Measurements from ENCODE around the gene STK10.
A peak's percentile ranks its signal among the peaks of the same experiment; 100 is the strongest.
"Not testable (repeated sequence)": the region's sequence is repeated elsewhere in the genome, so short reads cannot be mapped to it uniquely, and the experiment has no call there.

STK10 gene

GRCh38 chr5:172048539-172049101 lies 139.4 kb downstream of the STK10 start:
- DNase-seq: no peak

- DNase-seq: no peak
Observed at GRCh38 chr5:172048170-172048422, 139.9 kb downstream of the STK10 start.

GRCh38 chr5:172046593-172046992 lies 141.4 kb downstream of the STK10 start:
- DNase-seq: no peak

DNA sequence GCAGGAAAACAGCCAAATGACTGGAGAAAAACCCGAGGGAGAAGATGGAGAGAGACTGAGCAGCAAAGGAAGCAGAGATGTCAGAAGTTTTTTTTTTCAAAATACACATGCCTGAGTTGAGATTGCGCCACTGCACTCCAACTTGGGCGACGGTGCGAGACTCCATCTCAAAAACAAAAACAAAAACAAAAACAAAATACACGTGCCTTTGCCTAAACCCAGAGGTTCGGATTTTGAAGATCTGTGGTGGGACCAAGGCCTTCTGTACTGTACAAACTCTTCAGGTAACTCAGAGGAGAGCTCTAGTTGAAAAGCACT lies 142.8 kb downstream of the STK10 start:
- DNase-seq: no peak

- no peak for DNase-seq
Observed at GRCh38 chr5:172044631-172045314, 143.3 kb downstream of the STK10 start.

- no peak for DNase-seq
Observed at GRCh38 chr5:172043865-172044264, 144.2 kb downstream of the STK10 start.

DNA sequence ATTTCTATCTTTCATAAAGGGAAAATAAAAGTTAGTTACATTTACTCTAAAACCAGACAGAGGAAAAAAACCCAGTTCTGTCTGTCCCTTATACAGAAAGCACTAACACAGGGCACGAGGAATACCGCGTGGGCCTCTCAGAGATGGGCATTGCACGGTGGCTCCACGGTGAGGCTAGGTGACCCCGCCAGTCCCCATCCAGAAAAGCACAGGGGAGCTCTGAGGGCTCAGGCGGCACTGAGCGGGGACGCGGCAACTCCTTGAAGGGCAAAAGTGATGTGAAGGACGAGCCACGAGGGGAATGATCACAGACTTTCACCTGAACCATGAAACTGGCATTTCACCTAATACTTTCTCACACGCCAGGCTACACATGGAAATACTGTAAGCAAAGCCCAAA lies 145.8 kb downstream of the STK10 start:
- DNase-seq: no peak

DNA sequence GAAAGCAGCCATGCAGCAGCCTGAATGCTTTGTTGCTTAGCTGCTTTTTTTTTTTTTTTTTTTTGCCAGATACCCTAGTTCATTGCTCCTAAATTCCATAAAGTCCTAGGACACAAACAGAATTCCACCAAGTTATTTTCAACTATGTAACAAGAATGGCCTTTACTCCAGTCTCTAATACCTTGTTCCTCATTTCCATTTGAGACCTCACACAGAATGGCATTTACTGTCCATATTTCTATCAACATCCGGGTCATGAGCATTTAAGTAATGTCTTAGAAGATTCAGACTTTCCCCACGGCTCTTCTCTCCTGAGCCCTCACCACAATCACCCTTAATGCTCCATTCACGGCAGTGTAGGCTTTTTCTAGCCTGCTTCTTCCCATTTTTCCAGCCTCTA lies 149.9 kb downstream of the STK10 start:
- no peak for DNase-seq

- DNase-seq: no peak
Observed at GRCh38 chr5:172035049-172035448, 153.0 kb downstream of the STK10 start.

DNA sequence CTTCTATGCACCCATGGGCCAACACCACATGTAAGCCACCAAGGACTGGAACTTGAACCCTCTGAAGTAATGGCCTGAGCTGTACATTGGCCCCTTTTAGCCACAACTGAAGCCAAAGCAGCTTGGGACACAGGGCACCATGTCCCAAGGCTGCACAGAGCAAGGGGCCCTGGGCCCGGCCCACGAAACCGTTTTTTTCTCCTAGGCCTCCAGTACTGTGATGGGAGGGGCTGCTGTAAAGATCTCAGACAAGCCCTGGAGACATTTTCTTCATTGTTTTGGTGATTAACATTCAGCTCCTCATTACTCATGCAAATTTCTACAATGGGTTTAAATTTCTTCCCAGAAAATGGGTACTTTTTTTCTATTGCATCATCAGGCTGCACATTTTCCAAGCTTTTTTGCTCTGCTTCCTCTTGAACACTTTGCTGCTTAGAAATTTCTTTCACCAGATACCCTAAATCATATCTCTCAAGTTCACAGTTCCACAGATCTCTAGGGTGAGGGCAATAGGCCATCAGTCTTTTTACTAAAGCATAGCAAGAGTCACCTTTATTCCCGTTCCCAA lies 156.0 kb downstream of the STK10 start:
- DNase-seq: no peak

DNA sequence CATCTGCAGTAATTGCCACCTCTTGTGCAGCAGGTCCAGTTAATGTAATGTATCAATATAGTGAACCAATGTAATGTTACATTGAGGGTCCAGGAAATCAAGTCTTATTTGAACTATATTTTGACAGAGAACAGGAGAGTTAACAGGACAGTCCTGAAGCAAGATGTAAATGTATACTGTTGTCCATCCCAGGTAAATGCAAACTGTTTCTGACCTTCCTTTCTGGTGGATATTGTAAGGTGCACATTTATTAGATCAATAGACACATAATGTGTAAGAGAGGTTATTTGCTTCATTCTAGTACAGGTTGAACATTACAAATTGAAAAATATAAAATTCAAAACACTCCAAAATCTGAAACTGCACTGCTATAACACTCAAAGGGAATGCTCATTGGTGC lies 158.1 kb downstream of the STK10 start:
- no peak for DNase-seq

- DNase-seq: no peak
Observed at GRCh38 chr5:172028167-172028566, 159.9 kb downstream of the STK10 start.

GRCh38 chr5:172020110-172020786 lies 167.8 kb downstream of the STK10 start:
- DNase-seq: not testable (repeated sequence)

- DNase-seq: no peak
Observed at GRCh38 chr5:172015346-172015745, 172.7 kb downstream of the STK10 start.

DNA sequence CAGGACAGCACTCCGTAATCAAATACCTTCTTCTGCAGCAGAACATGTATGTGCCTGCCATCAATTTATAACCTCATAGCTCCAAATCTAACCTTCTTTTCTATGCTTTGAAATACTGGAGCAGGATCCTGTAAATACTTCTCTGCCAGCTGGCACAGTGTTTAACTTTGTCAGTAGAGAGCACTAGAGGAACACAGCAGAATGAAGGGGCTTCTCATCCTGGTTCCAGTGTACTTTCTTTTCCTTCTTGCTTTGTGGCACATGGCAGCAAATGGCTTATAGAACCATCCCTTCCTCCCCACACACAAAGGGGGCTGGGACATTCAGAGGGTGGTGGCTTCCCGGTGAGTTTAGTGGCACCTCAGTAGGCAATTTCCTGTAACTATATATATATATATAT lies 177.7 kb downstream of the STK10 start:
- DNase-seq: peak; percentile 8

- DNase-seq: no peak
Observed at GRCh38 chr5:172009536-172010270, 178.3 kb downstream of the STK10 start.

DNA sequence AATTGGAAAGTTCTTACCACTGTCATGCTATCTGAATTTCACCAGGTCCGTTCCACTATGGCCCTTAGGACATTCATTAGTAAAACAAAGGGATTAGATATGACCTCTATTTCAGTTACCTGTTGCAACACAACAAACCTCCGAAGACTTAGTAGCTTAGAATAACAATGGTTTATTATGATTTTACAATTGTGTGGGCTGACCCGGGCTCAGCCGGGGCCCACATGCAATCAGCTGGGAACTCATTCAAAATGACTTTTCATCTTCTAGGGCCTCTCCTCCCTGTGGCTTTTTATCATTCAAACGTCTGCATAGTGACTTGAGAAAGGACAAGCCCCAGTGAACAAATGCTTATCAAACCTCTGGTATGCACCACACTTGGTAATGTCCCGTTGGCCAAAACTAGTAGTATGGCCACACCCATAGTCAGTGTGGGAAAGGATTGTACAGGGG lies 179.3 kb downstream of the STK10 start:
- DNase-seq: no peak

- DNase-seq: no peak
Observed at GRCh38 chr5:172008111-172008455, 179.9 kb downstream of the STK10 start.

DNA sequence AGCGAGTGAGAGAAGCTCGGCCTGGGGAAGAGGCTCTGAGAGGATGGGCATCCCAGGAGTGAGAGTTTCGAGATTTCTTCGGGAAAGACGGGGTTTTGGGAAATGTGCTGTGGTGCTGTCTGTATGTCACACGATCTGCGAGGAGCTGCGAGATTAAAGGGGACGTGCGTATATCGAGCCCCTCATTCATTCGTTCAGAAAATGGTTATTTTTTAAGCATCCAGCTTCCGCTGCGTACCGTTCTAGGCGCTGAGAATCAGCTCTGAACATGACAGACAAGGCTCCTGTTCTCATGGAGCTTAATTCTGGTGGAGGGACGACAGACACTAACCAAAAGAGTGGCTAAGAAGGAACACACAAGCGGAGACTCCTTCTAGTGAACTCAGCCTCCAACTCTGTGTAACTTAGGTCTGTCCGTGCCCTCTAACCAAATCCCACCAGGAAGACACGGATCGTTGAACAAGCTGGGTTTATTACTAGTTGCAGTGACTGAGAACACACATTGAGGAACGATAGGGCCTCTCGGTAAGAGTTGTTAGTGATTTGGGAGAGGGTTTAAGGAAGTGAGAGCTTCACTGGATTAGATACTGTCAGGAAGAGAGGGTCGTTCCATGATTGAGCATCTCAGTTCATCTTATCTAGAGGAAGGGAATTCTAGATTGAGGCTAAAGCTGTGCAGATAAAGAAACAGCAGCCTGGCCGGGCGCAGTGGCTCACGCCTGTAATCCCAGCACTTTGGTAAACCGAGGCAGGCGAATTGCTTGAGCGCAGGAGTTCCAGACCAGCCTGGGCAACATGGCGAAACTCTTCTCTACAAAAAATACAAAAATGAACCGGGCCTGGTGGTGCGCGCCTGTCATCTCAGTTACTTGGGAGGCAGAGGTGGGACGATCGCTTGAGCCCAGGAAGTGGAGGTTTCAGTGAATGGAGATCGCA lies 180.6 kb downstream of the STK10 start:
- DNase-seq: no peak

GRCh38 chr5:172006321-172007174 lies 181.5 kb downstream of the STK10 start, which contains the start of gene FBXW11:
TSS of gene FBXW11 (minus strand) at chr5:172006638. CDS start at chr5:172006502, 136 bp downstream.
- DNase-seq: peak; percentile 77

DNA sequence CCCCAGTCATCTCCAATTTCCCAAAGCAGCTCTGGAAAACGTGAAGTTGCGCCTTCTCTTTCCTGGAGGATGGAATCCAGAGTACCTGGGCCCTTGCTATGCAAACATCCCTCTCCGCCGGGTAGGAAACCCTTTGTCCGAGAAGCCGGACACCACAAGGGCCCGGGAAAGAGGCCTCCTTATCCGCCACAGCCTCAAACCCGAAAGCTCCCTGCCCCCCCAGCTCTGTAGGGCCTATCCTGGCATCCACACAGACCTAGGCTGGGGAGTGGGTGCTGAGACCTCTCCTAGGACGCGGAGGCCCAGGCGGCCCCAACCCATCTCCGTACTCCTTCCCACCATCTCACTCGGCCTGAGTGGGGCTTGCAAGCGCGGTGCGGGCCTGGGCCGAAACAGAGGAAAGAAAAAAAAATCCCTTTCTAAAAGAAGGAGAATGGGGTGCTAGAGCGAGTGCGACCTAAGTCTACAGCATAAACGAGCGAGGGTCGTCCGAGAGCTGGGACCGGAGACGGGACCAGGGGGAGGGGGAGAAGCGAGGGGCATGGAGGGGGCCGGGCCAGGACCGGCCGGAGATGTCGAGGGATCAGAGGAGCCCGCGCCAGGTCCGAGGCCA lies 182.2 kb downstream of the STK10 start:
- DNase-seq: peak; percentile 3
